ENCODE measurements around the gene DHDDS.
"Not testable (repeated sequence)": the region's sequence is repeated elsewhere in the genome, so short reads cannot be mapped to it uniquely, and the experiment has no call there.

Gene DHDDS

GRCh38 chr1:26431979-26432695 lies at the start of gene DHDDS:
Gene DHDDS (plus strand): TSS chr1:26432321. CDS start chr1:26432946, 625 bp downstream.
- in situ Hi-C loops (cut with HindIII; ENCODE audit: low sequenced_read_pairs) = no loop called here
- TF ChIP-seq CTCF (IDR thresholded peaks at IDR 0.05; ENCODE audit: low read depth, low read length) = no peak
- H3K4me3 ChIP-seq (ENCODE audit: low read depth, low read length) = peak within 1 kb of the TSS; percentile 74
- DNase-seq (ENCODE audit: low read depth, low spot score) = peak; percentile 98

GRCh38 chr1:26384076-26384475 lies 48.0 kb upstream of the DHDDS start:
- DNase-seq (ENCODE audit: low read depth, low spot score) = no peak
- no peak for TF ChIP-seq CTCF (IDR thresholded peaks at IDR 0.05; ENCODE audit: low read depth, low read length)
- in situ Hi-C loops (cut with HindIII; ENCODE audit: low sequenced_read_pairs) = no loop called here
- no peak overlapping the region for H3K4me3 ChIP-seq (ENCODE audit: low read depth, low read length)

GRCh38 chr1:26385063-26385462 lies 47.1 kb upstream of the DHDDS start:
- H3K4me3 ChIP-seq (ENCODE audit: low read depth, low read length); in situ Hi-C loops (cut with HindIII; ENCODE audit: low sequenced_read_pairs); DNase-seq (ENCODE audit: low read depth, low spot score): not testable (repeated sequence)

GRCh38 chr1:26387447-26387846 lies 44.7 kb upstream of the DHDDS start:
- TF ChIP-seq CTCF (IDR thresholded peaks at IDR 0.05; ENCODE audit: low read depth, low read length) = no peak
- peak; percentile 34 for DNase-seq (ENCODE audit: low read depth, low spot score)
- H3K4me3 ChIP-seq (ENCODE audit: low read depth, low read length) = no peak overlapping the region
- in situ Hi-C loops (cut with HindIII; ENCODE audit: low sequenced_read_pairs) = no loop called here

- no peak overlapping the region for H3K4me3 ChIP-seq (ENCODE audit: low read depth, low read length)
- in situ Hi-C loops (cut with HindIII; ENCODE audit: low sequenced_read_pairs) = no loop called here
- DNase-seq (ENCODE audit: low read depth, low spot score) = no peak
- TF ChIP-seq CTCF (IDR thresholded peaks at IDR 0.05; ENCODE audit: low read depth, low read length) = no peak
Observed at GRCh38 chr1:26388791-26389445, 43.2 kb upstream of the DHDDS start.

- no peak for TF ChIP-seq CTCF (IDR thresholded peaks at IDR 0.05; ENCODE audit: low read depth, low read length)
- DNase-seq (ENCODE audit: low read depth, low spot score) = no peak
- in situ Hi-C loops (cut with HindIII; ENCODE audit: low sequenced_read_pairs) = no loop called here
- H3K4me3 ChIP-seq (ENCODE audit: low read depth, low read length) = no peak overlapping the region
Observed at GRCh38 chr1:26389604-26390247, 42.4 kb upstream of the DHDDS start.

GRCh38 chr1:26391450-26391849 lies 40.7 kb upstream of the DHDDS start:
- peak; percentile 45 for DNase-seq (ENCODE audit: low read depth, low spot score)
- peak; percentile 83 for TF ChIP-seq CTCF (IDR thresholded peaks at IDR 0.05; ENCODE audit: low read depth, low read length)
- in situ Hi-C loops (cut with HindIII; ENCODE audit: low sequenced_read_pairs) = no loop called here
- H3K4me3 ChIP-seq (ENCODE audit: low read depth, low read length) = no peak overlapping the region

Measured in astrocyte of the spinal cord (primary cell).